Dedifferentiated amniotic fluid mesenchymal stem cell (primary cell): ENCODE results near the gene C4orf17.
"Not testable (repeated sequence)": the region's sequence is repeated elsewhere in the genome, so short reads cannot be mapped to it uniquely, and the experiment has no call there.

Experiments used
- DNase-seq: peaks from one replicate; pipeline ENCODE4 v3.0.0-alpha.2; 2016; ENCODE audit errors: extremely low spot score

Gene C4orf17

GRCh38 chr4:99510721-99511120, at the start of gene C4orf17:
TSS of gene C4orf17 (plus strand) at chr4:99511021. CDS start at chr4:99513082, 2,061 bp downstream.
- no peak for DNase-seq

GRCh38 chr4:99461623-99462401, 49.0 kb upstream of the C4orf17 start:
- DNase-seq: no peak

DNA sequence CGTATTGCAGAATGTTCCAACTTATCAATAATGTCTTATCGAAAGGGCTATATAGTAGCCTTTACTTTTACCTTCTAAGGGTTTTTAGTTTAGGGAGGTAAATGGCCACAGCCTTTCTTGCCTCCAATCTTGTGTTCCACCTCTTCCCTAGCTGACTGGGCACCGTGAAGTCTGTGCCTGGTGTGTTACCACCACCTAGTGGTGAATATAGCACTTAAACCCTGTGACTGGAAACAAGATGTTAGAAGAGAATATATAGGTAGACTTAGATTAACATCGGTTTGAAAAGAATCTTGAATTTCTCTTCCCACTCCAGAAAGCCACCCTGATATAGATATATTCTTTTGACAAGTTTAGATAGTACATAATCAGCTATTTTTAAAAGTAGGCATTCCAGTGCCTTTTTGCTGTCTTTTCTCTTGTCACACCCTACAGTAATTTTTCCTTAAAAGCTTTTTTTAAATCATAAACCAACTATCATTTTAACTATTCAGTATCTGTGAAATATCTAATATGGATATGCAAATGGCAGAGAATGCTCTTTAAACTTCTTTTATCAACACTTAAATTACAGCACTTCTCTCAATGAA, 47.9 kb upstream of the C4orf17 start:
- peak; percentile 79 for DNase-seq

DNA sequence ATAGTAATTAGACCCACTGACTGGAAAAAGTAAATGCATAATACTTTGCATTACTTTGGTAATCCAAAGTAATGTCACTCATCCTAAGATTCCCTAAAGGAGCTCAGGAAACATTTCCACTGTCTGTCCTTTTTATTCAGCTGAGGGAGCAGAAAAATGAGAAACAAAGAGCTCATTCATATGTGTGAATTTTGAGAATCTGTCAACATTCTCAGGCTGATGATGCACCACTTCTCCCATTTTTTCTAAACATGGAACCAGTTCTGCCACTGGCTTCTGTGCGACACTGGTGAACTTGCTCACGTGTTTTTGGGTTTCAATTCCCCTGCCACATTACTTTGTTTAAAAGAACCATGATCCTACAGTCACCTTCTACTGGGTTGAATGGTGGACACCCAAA, 47.3 kb upstream of the C4orf17 start:
- DNase-seq: no peak

GRCh38 chr4:99467887-99468286, 42.9 kb upstream of the C4orf17 start:
- no peak for DNase-seq

GRCh38 chr4:99468889-99469288, 41.9 kb upstream of the C4orf17 start:
- DNase-seq: no peak

GRCh38 chr4:99471349-99471748, 39.5 kb upstream of the C4orf17 start:
- no peak for DNase-seq

DNA sequence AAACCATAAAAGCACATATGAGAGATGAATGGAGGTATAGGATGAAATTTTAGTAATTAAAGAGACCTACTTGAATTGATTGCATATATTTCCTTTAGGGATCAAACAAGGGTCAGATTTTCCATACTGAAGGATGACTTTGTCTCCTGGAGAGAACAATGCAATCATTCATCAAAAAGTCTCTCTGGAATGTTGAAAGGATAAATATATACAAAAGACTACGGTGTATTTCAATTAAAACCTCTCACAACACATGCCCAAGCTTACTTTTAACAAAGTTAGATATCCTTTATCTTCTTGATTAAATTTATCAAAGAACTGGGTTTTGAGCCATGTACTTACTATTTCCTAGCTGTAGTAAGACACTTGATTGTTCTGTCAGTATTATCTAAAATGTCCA, 38.9 kb upstream of the C4orf17 start:
- DNase-seq: no peak

DNA sequence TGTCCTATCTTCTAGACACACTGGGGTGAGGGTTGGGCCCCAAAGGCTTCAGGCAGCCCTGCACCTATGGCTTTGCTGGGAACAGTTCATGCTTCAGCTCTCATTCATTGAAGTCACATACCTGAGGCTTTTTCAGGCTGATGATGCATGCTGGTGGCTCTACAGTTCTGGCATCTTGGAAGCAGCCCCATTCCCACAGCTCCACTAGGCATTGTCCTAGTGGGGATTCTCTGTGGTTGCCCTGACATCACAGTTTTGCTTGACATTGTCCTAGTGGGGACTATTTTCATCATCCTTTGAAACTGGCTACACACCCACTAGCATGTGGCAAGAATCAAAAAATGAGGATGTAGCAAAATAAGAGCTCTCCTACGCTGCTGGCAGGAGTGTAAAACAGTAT, 37.7 kb upstream of the C4orf17 start:
- DNase-seq: no peak

DNA sequence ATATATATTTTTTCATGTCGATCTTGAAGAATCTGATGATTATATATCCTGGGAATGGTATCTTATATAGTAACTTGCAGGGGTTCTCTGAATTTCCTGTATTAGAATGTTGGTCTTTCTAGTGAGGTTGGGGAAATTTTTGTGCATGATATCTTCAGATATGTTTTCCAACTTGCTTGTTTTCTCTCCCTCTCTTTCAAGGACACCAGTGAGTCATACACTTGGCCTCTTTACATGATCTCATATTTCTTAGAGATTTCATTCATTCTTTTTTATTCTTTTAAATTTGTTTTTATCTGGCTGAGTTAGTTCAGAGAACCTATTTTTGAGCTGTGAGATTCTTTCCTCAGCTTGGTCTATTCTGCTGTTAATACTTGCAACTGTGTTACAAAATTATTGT, 27.2 kb upstream of the C4orf17 start:
- DNase-seq: no peak

- DNase-seq: no peak
Observed at GRCh38 chr4:99485212-99485611, 25.6 kb upstream of the C4orf17 start.

- not testable (repeated sequence) for DNase-seq
Observed at GRCh38 chr4:99486648-99487047, 24.2 kb upstream of the C4orf17 start.

DNA sequence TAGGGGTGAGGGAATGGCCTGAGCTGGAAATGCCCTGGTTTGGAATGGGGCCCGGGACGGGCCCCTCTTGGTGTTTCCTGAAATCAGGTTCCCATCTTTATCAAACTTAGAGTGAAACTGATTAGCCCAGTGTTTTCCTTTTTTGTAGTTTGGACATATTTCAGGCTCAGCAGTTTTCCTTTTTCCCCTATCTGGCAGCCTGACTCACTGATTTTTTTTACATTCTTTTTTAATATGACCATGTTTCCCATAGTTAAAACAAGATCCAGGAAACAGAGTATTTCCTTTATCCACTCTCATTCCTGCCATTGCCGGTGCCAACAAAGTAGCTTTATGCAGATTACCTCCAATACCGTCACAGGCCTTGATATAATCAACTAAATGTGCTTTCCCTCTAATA, 20.5 kb upstream of the C4orf17 start:
- no peak for DNase-seq

DNA sequence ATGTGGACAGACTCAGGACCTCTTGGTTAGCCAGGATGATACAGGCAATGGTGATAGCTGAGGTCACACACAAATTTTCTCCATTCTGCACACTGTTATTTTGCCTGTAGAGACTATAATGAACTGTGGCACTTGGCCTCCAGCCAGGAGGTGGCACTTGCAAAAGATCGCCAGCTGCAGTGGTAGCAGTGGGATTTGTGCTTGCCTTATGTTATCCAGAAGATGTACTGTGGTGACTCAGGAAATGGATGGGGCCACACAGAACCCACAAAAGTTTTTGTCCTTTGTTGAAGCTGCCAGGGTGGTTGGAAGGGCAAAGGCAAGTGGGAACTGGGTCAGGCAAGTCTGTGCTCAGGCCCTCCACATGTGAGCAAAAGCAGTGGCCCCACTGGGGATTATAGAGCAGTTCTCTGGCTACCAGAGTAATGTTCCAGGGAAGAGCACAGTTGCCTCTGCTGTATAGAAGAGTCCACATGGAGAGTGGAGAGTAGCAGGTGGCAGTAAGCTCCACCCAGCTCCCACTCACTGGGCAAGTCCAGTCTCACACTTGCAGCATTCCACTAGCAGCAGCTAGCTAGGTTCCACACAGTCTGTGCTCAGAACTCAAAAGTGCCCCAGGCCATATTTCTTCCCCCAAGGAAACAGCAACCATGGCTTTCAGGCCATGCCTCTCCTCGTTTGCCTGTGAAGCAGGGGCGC, 5.9 kb upstream of the C4orf17 start:
- no peak for DNase-seq

GRCh38 chr4:99506781-99507180, 4.0 kb upstream of the C4orf17 start:
- DNase-seq: no peak

GRCh38 chr4:99507349-99507748, 3.5 kb upstream of the C4orf17 start:
- DNase-seq: no peak

- no peak for DNase-seq
Observed at GRCh38 chr4:99507762-99508161, 3.1 kb upstream of the C4orf17 start.

GRCh38 chr4:99518601-99519295, 7.9 kb downstream of the C4orf17 start:
- no peak for DNase-seq

GRCh38 chr4:99529228-99529627, 18.4 kb downstream of the C4orf17 start:
- DNase-seq: peak; percentile 74

DNA sequence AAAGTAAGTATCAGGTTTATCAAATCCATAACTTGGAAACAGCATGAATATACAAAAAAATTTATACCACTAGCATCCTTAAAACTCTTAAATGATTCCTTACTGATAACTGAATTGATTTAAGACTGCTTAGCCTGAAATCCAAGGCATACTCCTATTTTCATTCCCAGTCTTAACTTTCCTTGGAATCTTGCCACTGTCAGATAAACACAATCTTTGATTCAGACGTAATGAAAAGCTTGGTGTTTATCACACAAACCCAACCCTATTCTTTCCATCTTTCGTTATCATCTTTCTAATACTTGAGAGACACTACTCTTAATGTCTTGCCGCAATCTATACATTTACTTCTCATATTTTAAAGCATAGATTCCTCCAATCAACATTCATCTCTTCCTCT, 19.1 kb downstream of the C4orf17 start:
- no peak for DNase-seq

- not testable (repeated sequence) for DNase-seq
Observed at GRCh38 chr4:99534699-99535098, 23.9 kb downstream of the C4orf17 start.

DNA sequence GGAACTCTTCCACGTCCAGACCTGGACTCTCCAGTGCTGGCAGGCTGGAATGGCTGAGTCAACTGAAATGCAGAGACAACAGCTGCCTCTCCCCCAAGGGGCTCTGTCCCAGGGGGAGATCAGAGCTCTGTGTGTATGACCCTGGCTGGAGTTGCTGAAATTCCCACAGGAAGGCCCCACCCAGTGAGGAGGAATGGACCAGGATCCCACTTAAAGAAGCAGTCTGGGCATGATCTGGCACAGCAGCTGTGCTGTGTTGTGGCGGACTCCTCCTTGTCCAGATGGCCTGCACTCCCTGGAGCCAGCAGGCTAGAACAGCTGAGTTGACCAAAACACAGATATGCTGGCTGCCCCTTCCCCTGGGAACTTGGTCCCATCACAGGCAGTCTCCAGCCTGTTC, 25.4 kb downstream of the C4orf17 start:
- DNase-seq: no peak
